HepG2 (cell line): ENCODE measurements around the gene ANKRD12. TPM values are rescaled to one million over a fixed set of nuclear protein-coding genes. Genes with fewer than 3 reads are reported as not detected.

ENCODE experiments used
- BRCA1 ChIP-seq: sonication (generic); formaldehyde crosslinking; IDR thresholded peaks from 2 replicates; pipeline ENCODE4 v1.4.0; 2020; ENCODE audit warnings: missing genetic modification reagents
- ELF3 ChIP-seq: IDR thresholded peaks from 2 replicates; pipeline ENCODE4 v1.6.1; 2016; ENCODE audit warnings: missing genetic modification reagents, missing compliant biosample characterization
- GATAD1 ChIP-seq: IDR thresholded peaks from 2 replicates; pipeline ENCODE4 v1.6.1; 2016; ENCODE audit warnings: missing genetic modification reagents, missing compliant biosample characterization
- HDAC6 ChIP-seq: fragments of 200-600 bp; sonication (generic); IDR thresholded peaks from 2 replicates; pipeline ENCODE4 v1.7.0; 2017; ENCODE audit warnings: mild to moderate bottlenecking, antibody characterized with exemption, low read length, low read depth
- HNRNPH1 ChIP-seq: fragments of 200-400 bp; formaldehyde crosslinking; optimal IDR thresholded peaks from 2 replicates; pipeline ENCODE3; 2017; ENCODE audit warnings: mild to moderate bottlenecking, low read depth, low read length
- HOMEZ ChIP-seq: IDR thresholded peaks from 2 replicates; pipeline ENCODE4 v1.6.1; 2016; ENCODE audit warnings: low read depth
- JUND ChIP-seq: sonication (generic); formaldehyde crosslinking; IDR thresholded peaks from 2 replicates; pipeline ENCODE4 v1.8.0; 2022; ENCODE audit warnings: mild to moderate bottlenecking, missing genetic modification reagents
- MTF1 ChIP-seq: sonication (generic); formaldehyde crosslinking; IDR thresholded peaks from 2 replicates; pipeline ENCODE4 v1.5.0; 2020; ENCODE audit warnings: missing genetic modification reagents
- NR2F1 ChIP-seq, 2 experiments: fragments of 450-650 bp in 1 of 2; formaldehyde crosslinking in 1 of 2; IDR thresholded peaks; 2 replicates each; pipeline versions ENCODE4 v1.5.0 to v1.6.1; 2016 to 2020; ENCODE audit warnings: mild to moderate bottlenecking in 1 of 2, missing compliant biosample characterization in 1 of 2, missing genetic modification reagents in 1 of 2, moderate library complexity in 1 of 2
- NR2F2 ChIP-seq: IDR thresholded peaks from 2 replicates; pipeline ENCODE4 v1.6.1; 2012; ENCODE audit warnings: low read depth, inconsistent platforms, borderline replicate concordance
- PBX2 ChIP-seq: IDR thresholded peaks from 2 replicates; pipeline ENCODE4 v1.6.1; 2016; ENCODE audit warnings: control low read depth
- ZBTB1 ChIP-seq: sonication (generic); formaldehyde crosslinking; IDR thresholded peaks from 2 replicates; pipeline ENCODE4 v1.4.0; 2020; ENCODE audit warnings: missing genetic modification reagents, borderline replicate concordance
- ZBTB10 ChIP-seq: sonication (generic); formaldehyde crosslinking; IDR thresholded peaks from 2 replicates; pipeline ENCODE4 v1.4.0; 2020; ENCODE audit warnings: missing genetic modification reagents, borderline replicate concordance
- ZMYM4 ChIP-seq: sonication (generic); formaldehyde crosslinking; IDR thresholded peaks from 2 replicates; pipeline ENCODE4 v1.8.1; 2023; ENCODE audit warnings: mild to moderate bottlenecking, missing genetic modification reagents
- ZNF251 ChIP-seq: sonication (generic); formaldehyde crosslinking; IDR thresholded peaks from 2 replicates; pipeline ENCODE4 v1.9.0; 2021; ENCODE audit warnings: mild to moderate bottlenecking, missing genetic modification reagents
- ZNF274 ChIP-seq: sonication (generic); formaldehyde crosslinking; IDR thresholded peaks from 2 replicates; pipeline ENCODE4 v1.5.1; 2020; ENCODE audit warnings: mild to moderate bottlenecking, missing genetic modification reagents
- ZNF563 ChIP-seq: sonication (generic); formaldehyde crosslinking; IDR thresholded peaks from 2 replicates; pipeline ENCODE4 v1.8.0; 2022; ENCODE audit warnings: mild to moderate bottlenecking, moderate library complexity, missing genetic modification reagents
- ZNF574 ChIP-seq: sonication (generic); formaldehyde crosslinking; IDR thresholded peaks from 2 replicates; pipeline ENCODE4 v1.4.0; 2020; ENCODE audit warnings: missing genetic modification reagents
- ZNF598 ChIP-seq: sonication (generic); formaldehyde crosslinking; IDR thresholded peaks from 2 replicates; pipeline ENCODE4 v1.5.1; 2020; ENCODE audit warnings: mild to moderate bottlenecking, missing genetic modification reagents, borderline replicate concordance
- ZNF724P ChIP-seq: sonication (generic); formaldehyde crosslinking; IDR thresholded peaks from 2 replicates; pipeline ENCODE4 v1.8.0; 2022; ENCODE audit warnings: missing genetic modification reagents, borderline replicate concordance
- ZNF766 ChIP-seq: sonication (generic); formaldehyde crosslinking; IDR thresholded peaks from 2 replicates; pipeline ENCODE4 v1.5.0; 2020; ENCODE audit warnings: missing genetic modification reagents, borderline replicate concordance
- ZNF788 ChIP-seq: sonication (generic); formaldehyde crosslinking; IDR thresholded peaks from 2 replicates; pipeline ENCODE4 v1.5.0; 2020; ENCODE audit warnings: mild to moderate bottlenecking, missing genetic modification reagents, borderline replicate concordance
- polyA plus RNA-seq, 8 experiments: library from polyadenylated mRNA; depleted of rRNA in 3 of 8; stranded (reverse) in 7 of 8; unstranded in 1 of 8; fragments of >200 nt; fragmentation: Illumina TruSeq in 4 of 8; extraction: Trizol in 4 of 8; gene quantifications; 2 replicates each; pipeline versions ENCODE4 v1.2.1 to v1.2.3, GENCODE V29; 2011 to 2016; ENCODE audit warnings: low read depth in 4 of 8, missing spikeins in 1 of 8, mixed read lengths in 1 of 8; ENCODE audit not compliant: insufficient read depth in 1 of 8
- total RNA-seq, 5 experiments: library from RNA; depleted of rRNA; stranded (reverse); fragments of >200 nt; fragmentation: Illumina TruSeq; extraction: Trizol; gene quantifications; 2 replicates each; pipeline ENCODE4 v1.2.3, GENCODE V29; 2016; ENCODE audit warnings: low read depth in 1 of 5

Gene ANKRD12
- total and polyA plus RNA-seq, 2 of the 13 experiments (the other 11 are each of a cell fraction or from before 2014, with no cell fraction given) = 6.0 to 23.2 TPM

- TF ChIP-seq PBX2 (CRISPR knock-in tag) (no peak), ZNF274 (CRISPR knock-in tag) (no peak), NR2F1 (CRISPR knock-in tag; IDR thresholded peaks at IDR 0.05) (peak; percentile 33 to 38; a peak in 2 of 4 replicates), ZMYM4 (CRISPR knock-in tag) (0 out of 2 replicates have a peak, but pooled peaks have one; percentile 24), HDAC6 (no peak), BRCA1 (no peak), ZNF766 (CRISPR knock-in tag) (no peak), ZNF598 (no peak), HNRNPH1 (no peak), ZBTB1 (CRISPR knock-in tag) (no peak), ELF3 (peak; percentile 89), JUND (0 out of 2 replicates have a peak, but pooled peaks have one; percentile 40), ZBTB10 (no peak), HOMEZ (CRISPR knock-in tag) (peak; percentile 85), GATAD1 (CRISPR knock-in tag) (0 out of 2 replicates have a peak, but pooled peaks have one; percentile 26), ZNF574 (no peak), NR2F2 (peak; percentile 48; the same call in 1 of the 2 replicates), MTF1 (CRISPR knock-in tag) (no peak), ZNF563 (CRISPR knock-in tag) (no peak), ZNF724P (no peak), ZNF788 (CRISPR knock-in tag) (no peak), ZNF251 (CRISPR knock-in tag) (no peak)
Observed at GRCh38 chr18:9092665-9093064, 43.9 kb upstream of the ANKRD12 start (continued).
